ENCODE measurements around the gene CDX1.

Gene CDX1

GRCh38 chr5:150163547-150164059 is 3.0 kb upstream of the CDX1 start:
- no peak for DNase-seq (ENCODE audit: low spot score)

GRCh38 chr5:150164211-150164980 is 2.2 kb upstream of the CDX1 start:
- DNase-seq (ENCODE audit: low spot score), result no peak

GRCh38 chr5:150166037-150166649 is 435 bp upstream of the CDX1 start:
- no peak for DNase-seq (ENCODE audit: low spot score)

- DNase-seq (ENCODE audit: low spot score), result no peak
Measured at GRCh38 chr5:150167512-150167850, 903 bp downstream of the CDX1 start.

GRCh38 chr5:150167908-150168307 is 1.3 kb downstream of the CDX1 start:
- no peak for DNase-seq (ENCODE audit: low spot score)

- no peak for DNase-seq (ENCODE audit: low spot score)
Measured at GRCh38 chr5:150168864-150169263, 2.3 kb downstream of the CDX1 start.

GRCh38 chr5:150172145-150172544 is 5.6 kb downstream of the CDX1 start:
- no peak for DNase-seq (ENCODE audit: low spot score)

- DNase-seq (ENCODE audit: low spot score), result no peak
Measured at GRCh38 chr5:150172556-150172955, 6.0 kb downstream of the CDX1 start.

GRCh38 chr5:150173161-150173560 is 6.6 kb downstream of the CDX1 start:
- DNase-seq (ENCODE audit: low spot score), result no peak

GRCh38 chr5:150174285-150174684 is 7.7 kb downstream of the CDX1 start:
- no peak for DNase-seq (ENCODE audit: low spot score)

GRCh38 chr5:150175076-150175475 is 8.5 kb downstream of the CDX1 start:
- no peak for DNase-seq (ENCODE audit: low spot score)

- DNase-seq (ENCODE audit: low spot score), result peak; percentile 49
Measured at GRCh38 chr5:150175536-150175935, 9.0 kb downstream of the CDX1 start.

GRCh38 chr5:150176745-150177477 is 10.3 kb downstream of the CDX1 start:
- no peak for DNase-seq (ENCODE audit: low spot score)

- DNase-seq (ENCODE audit: low spot score), result no peak
Measured at GRCh38 chr5:150177721-150178120, 11.1 kb downstream of the CDX1 start.

- DNase-seq (ENCODE audit: low spot score), result no peak
Measured at GRCh38 chr5:150178262-150178661, 11.7 kb downstream of the CDX1 start.

- DNase-seq (ENCODE audit: low spot score), result no peak
Measured at GRCh38 chr5:150179019-150179620, 12.5 kb downstream of the CDX1 start.

- no peak for DNase-seq (ENCODE audit: low spot score)
Measured at GRCh38 chr5:150180241-150181026, 13.9 kb downstream of the CDX1 start.

- no peak for DNase-seq (ENCODE audit: low spot score)
Measured at GRCh38 chr5:150181027-150181426, 14.4 kb downstream of the CDX1 start.

GRCh38 chr5:150181766-150182545 is 15.4 kb downstream of the CDX1 start:
- no peak for DNase-seq (ENCODE audit: low spot score)

GRCh38 chr5:150182774-150183173 is 16.2 kb downstream of the CDX1 start:
- DNase-seq (ENCODE audit: low spot score), result no peak

GRCh38 chr5:150183436-150183835 is 16.9 kb downstream of the CDX1 start:
- DNase-seq (ENCODE audit: low spot score), result no peak

Data from NAMALWA (cell line).